Measurements from ENCODE around the gene DOCK6.

Gene DOCK6, protein sequence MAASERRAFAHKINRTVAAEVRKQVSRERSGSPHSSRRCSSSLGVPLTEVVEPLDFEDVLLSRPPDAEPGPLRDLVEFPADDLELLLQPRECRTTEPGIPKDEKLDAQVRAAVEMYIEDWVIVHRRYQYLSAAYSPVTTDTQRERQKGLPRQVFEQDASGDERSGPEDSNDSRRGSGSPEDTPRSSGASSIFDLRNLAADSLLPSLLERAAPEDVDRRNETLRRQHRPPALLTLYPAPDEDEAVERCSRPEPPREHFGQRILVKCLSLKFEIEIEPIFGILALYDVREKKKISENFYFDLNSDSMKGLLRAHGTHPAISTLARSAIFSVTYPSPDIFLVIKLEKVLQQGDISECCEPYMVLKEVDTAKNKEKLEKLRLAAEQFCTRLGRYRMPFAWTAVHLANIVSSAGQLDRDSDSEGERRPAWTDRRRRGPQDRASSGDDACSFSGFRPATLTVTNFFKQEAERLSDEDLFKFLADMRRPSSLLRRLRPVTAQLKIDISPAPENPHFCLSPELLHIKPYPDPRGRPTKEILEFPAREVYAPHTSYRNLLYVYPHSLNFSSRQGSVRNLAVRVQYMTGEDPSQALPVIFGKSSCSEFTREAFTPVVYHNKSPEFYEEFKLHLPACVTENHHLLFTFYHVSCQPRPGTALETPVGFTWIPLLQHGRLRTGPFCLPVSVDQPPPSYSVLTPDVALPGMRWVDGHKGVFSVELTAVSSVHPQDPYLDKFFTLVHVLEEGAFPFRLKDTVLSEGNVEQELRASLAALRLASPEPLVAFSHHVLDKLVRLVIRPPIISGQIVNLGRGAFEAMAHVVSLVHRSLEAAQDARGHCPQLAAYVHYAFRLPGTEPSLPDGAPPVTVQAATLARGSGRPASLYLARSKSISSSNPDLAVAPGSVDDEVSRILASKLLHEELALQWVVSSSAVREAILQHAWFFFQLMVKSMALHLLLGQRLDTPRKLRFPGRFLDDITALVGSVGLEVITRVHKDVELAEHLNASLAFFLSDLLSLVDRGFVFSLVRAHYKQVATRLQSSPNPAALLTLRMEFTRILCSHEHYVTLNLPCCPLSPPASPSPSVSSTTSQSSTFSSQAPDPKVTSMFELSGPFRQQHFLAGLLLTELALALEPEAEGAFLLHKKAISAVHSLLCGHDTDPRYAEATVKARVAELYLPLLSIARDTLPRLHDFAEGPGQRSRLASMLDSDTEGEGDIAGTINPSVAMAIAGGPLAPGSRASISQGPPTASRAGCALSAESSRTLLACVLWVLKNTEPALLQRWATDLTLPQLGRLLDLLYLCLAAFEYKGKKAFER (N-terminal part only)

DNA sequence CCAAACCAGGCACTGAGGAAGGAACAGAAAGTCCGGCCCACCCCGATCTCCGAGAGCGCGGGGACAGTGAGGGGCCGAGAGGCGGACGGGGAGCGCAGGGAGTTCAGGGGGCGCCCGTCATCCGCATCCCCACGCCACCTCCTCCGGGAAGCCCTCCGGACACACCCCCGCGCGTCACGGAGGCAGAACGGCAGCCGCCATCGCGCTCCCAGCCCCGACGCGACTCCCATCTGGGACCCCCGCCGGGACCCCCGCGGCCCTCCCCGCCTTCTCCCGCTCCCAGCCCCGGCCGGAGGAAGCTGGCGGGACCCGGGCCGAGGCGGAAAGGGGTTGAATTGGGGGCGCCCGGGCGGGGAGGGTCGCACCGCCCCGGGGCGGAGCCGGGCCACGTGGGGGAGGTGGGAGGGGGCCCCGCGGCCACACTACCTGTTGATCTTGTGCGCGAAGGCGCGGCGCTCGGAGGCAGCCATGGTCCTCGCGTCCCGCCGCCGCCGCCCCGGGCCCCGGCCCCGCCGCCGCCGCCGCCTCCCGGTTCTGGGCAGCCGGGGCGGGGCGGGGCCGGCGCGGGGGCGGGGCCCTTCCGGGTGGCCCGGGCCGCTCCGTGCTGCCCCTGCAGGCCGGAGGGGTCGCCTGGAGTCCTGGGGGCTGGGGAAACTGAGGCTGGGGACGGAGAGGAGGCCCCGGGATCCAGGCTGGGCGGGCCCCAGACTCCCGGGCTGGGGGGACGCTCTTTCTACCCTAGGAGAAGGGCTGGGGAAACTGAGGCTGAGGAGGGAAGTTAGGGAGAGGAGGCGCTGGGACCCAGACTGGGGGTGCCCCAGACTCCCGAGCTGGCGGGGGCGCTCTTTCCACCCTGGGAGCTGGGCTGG is at the start of gene DOCK6:
DOCK6 (minus strand) TSS at position 554 of the 869 bp plus-strand sequence; CDS start at position 470, 84 bp downstream.
- DNase-seq = peak; percentile 27

DNA sequence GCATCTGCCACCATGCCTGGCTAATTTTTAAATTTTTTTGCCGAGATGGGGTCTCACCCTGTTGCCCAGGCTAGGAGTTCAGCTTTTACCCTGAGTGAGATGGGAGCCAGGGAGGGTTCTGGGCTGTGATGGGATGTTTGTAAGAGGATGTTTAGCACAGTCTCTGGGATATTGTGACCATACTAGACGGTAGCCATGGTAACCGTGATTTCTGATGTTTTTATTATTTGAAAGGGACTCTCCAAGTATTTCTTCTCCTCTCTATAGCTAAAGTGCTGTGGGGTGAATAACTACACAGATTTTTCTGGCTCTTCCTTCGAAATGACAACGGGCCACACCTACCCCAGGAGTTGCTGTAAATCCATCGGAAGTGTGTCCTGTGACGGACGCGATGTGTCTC is 44.0 kb upstream of the DOCK6 start:
- no peak for DNase-seq

DNA sequence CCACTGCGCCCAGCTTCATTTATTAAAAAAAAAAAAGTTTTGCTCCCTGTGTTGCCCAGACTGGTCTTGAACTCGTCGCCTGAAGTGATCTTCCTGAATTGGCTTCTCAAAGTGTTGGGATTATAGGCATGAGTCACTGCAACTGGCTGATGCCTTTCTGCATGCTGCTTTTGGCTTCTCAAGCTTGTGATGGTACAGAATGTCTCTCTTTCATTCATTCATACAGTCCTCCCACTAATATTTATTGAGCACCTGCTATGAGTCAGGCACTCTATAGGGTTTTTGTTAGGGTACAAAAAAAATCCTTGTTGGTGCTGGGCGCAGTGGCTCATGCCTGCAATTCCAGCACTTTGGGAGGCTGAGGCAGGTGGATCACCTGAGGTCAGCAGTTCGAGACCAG is 42.6 kb upstream of the DOCK6 start:
- DNase-seq = no peak

DNA sequence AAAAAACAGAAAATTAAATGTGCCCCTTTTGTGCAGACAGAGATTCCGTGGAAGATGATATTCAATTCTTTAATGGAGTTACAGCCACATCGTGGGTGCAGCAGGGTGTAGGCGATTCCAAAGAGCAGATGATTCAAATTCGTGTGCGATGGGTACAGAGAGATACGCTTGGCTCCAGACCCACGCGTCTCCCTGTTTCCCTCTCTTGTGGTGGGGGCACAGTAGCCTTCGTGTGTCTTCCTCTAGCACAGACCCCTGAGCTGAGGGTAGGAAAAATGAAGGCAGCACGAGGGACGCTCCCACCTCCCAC is 38.4 kb upstream of the DOCK6 start:
- DNase-seq = no peak

DNA sequence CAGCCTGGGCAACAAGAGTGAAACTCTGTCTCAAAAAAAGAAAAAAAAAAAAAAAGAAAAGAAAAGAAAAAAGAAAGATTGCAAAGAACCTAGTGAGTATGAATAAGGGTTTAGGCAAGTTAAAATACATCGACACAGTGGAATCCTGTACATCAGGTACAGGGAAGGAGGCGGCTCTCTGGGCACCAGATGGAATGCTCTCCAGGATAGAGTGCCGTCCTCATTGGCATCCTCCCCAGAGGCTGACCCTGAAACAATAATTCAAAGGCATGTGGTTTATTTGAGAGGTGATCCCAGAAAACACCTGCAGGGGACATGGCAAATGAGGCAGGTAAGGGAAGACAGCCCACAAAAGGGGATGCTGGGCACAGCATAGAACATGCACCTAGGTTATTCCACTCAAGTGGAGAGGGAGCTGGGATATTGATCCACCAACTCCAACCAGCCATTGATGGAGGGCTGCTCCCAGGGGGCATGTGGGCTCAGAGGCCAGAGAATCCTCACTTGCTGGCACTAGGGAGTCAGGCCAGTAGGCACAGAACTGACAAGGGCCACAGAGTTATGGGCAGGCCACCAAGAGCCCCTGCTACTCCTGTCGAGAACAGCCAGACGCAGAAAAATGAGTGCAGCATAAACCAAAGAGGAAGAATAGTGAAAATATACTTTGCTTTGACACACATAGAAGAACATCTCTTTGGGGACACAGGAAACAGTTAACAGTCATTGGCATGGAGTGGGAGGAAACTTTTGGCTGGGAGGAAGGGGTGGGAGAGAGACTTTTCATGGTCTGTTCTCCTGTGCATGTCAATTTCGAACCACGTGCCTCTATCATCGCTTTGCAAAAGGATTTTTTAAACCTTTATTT is 37.9 kb upstream of the DOCK6 start:
- DNase-seq = no peak

DNA sequence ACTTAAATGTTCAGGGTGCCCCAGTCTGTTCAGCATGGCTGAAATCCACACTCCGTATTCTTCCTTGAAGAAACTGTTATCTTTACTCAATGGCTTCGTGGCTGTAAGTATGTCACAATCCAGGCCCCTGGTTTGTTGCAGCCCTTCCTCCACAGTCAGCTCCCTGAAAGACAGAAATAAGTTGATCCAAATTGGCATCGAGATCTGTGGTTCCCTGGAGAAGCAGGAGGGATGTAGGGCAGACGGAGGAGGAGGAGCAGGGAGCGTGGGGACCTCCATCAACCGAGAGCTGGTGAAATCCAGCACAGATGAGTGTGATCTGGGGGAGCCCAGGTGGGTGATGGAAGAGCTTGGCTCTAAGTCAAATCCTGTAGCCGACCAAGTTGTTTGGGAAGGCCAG is 33.9 kb upstream of the DOCK6 start:
- peak; percentile 61 for DNase-seq

DNA sequence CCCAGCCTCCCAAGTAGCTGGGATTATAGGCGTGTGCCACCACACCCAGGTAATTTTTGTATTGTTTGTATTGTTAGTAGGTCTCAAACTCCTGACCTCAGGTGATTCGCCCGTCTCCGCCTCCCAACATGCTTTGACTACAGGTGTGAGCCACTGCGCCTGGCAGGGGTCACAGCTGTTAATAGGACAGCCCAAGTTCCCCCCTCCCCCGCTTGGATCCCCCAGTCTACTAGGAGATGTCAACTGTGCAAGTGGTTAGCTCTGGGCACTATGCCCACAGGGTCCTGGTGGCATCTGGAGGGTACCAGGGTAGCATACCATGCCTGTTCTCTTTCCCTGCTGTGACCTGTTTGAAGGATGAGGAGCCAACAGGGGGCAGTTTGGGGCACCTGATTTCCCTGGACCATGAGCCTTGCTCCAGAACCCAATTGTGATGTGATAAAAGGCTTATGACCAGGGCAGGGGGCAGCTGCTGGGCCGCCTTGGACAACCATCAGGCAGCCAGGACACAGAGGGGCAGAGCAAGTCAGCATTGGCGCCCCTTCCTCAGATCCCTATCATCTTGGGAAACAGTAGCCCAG is 33.4 kb upstream of the DOCK6 start, which contains the start of gene TSPAN16:
TSPAN16 (plus strand) TSS at position 496 of the 581 bp plus-strand sequence. CDS start 138 bp downstream, outside the sequence.
- DNase-seq = peak; percentile 20

DNA sequence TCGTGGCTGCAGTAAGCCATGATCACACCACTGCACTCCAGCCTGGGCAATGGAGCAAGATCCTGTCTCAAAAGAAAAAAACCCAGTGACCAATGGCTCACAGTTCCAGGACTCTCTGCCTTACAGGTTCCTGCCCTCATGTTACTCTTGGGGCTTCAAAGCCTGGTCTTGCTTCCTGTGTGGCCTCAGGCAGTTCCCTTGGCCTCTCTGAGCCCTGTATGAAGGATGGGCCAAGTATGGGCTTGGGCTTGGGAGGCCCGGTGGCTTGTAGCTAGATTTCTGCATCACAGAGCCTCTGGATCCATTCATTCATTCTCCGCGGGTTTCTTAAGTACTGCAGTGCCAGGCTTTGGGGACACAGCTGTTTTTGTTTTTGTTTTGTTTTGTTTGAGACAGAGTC is 32.9 kb upstream of the DOCK6 start:
- no peak for DNase-seq

DNA sequence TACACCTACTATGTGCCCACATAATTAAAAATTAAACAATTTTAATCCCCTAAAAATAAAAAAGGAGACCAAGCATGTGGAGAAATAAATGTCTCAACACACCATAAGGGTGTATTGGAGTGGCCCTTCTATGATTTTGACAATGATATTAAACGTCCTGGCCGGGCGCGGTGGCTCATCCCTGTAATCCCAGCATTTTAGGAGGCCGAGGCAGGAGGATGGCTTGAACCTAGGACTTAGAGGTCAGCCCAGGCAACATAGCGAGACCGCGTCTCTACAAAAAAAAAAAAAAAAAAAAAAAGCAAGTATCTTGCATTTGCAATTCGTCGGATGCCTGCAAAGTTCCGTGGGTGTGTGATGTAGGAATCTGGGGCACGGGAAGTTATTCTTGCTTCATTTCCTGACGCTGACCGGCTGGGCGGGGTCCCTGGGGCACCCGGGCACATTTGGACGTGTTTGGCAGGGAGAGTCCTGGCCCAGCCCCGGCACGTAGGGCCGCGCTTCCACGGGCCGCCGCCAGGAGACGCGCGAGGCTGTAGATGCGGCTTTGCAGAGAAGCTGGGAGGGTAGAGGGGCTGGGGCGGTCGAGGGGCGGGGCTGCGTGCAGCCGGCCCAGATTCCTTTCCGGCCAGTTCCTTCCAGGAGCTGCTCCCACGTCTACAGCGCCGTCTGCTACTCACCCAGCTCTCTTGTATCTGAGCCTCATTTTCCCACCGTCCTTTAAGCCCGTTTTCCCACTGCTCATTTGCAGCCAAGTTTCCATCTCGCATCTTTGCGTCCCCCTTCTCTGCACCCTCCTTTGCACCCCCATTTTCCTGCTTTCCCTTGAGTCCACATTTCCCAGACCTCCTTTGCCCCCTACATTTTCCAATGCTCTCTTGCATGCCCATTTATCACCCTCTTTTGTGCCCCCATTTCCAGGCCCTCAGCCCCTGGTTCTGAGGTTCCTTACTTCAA is 31.4 kb upstream of the DOCK6 start:
- DNase-seq = peak; percentile 94

DNA sequence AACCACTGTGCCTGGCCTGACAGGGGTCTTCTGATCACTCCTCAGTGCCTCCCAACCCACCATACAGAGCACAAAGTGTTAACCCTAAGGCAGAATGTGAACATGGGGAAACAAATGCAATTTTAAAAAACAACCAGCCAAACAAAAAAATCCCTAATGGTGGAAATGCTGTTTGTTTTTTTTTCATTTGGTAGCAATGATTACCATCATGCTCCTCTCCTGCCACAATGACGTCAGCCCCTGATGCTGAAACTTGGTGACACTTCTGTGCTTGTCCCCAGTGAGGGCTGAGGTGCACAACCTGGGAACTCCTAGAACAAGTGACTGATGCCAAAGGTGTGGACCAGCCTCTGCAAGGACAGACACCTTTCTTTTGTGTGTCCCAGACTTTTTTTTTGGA is 29.7 kb upstream of the DOCK6 start:
- DNase-seq = no peak

DNA sequence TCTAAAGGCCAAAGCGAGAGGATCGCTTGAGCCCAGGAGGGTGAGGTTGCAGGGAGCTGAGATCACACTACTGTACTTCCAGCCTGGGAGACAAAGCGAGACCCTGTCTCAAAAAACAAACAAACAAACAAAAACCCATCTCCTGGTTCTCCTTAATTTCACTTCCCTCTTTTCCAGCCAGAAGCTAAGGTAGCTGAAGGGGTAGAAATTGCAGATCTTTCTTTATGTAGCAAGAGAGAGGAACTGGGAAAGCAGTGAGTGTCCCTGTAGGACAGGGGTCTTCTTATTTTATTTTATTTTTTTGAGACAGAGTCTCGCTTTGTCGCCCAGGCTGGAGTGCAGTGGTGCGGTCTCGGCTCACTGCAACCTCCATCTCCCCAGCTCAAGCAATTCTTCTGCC is 29.1 kb upstream of the DOCK6 start:
- DNase-seq = no peak

DNA sequence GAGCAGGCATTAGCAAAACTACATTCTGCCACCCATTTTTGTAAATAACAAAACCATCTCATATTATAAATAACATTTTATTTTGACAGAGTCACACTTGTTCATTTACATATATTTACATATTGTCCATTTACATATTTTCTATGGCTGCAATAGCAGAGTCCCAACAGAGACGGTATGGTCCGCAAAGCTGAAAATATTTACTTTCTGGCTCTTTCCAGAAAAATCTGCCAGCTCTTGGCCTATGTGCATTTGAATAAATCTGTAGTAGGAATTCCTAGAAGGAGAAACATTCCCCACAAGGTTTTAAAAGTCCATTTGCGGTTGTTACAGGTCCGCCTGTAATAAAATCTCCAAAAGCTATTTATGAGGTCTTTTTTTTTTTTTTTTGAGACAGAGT is 27.9 kb upstream of the DOCK6 start:
- no peak for DNase-seq

DNA sequence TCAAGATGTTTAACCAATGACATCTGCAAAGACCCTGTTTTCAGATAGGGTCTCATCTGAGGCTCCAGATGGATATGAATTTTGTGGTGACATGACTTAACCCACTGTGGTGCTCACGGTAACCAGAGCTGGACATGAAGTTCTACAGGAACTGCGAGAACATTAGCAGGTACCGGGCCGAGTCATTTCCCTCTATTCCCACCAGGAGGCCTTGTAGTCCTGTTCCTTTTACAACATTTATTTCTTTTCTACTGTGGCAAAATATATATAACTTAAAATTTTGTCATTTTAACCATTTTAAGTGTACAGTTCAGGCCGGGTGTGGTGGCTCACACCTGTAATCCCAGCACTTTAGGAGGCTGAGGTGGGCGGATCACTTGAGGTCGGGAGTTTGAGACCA is 26.0 kb upstream of the DOCK6 start:
- peak; percentile 59 for DNase-seq

DNA sequence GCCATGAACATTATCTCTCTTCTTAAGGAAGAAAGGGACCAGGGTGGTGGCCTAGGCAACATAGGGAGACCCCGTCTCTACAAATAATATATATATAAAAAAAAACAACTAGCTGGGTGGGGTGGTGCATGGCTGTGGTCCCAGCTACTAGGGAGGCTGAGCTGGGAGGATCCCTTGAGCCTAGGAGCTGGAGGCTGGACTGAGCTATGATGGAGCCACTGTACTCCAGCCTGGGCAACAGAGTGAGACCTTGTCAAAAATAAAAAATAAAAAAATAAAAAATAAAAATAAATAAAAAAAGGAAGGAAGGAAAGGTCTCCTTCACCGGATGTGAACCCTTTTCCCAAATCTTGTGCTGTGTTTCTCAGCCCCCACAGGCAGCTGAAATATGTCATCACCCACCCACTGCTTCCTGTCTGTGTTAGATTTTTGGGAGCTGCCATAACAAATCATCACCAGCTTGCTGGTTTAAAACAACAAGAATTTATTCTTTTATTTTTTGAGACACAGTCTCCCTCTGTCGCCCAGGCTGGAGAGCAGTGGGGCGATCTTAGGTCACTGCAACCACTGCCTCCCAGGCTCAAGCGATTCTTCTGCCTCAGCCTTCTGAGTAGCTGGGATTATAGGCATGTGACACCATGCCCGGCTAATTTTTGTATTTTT is 24.1 kb upstream of the DOCK6 start:
- DNase-seq = peak; percentile 30

DNA sequence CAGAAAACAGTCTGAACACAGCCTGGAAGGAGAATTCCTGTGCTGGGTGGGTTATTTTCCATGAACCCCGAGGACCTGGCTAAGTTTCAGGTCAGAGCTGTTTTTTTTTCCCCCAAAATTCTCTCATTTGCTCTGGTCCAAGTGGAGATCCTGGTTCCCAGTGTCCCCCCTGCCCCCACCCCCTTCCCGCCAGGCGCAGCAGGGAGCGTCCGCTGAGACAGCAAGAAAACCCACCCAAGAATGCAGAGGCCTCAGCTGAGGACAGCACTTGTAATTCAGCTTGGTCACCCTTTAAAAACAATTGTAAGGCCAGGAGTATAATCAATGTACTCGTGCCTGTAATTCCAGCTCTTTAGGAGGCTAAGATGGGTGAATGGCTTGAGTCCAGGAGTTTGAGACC is 22.2 kb upstream of the DOCK6 start:
- DNase-seq = no peak

DNA sequence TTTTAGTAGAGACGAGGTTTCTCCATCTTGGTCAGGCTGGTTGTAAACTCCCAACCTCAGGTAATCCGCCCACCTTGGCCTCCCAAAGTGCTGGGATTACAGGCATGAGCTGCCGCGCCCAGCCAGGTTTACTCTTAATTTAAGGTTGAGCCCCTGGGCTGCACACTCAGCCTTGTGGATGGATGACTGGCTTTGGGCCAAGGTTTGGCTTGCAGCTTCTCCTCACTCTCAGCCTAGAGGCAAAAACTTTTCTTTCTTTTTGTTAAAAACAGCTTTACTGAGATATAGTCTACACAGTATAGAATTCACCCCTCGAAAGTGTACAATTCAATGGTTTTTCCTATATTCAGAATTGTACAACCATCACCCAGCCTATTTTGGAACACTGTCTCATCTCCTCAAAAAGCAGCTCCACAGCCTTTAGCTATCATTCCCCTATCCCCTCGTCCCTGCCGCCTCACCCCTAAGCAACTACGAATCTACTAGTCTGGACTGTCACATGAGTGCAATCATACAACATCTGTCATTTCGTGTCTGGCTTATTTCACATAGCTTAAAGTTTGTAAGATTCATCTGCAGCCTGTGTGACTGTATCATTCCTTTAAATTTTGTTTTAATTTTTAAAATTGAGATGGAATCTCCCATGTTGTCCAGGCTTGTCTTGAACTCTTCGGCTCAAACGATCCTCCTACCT is 19.2 kb upstream of the DOCK6 start:
- DNase-seq = no peak

DNA sequence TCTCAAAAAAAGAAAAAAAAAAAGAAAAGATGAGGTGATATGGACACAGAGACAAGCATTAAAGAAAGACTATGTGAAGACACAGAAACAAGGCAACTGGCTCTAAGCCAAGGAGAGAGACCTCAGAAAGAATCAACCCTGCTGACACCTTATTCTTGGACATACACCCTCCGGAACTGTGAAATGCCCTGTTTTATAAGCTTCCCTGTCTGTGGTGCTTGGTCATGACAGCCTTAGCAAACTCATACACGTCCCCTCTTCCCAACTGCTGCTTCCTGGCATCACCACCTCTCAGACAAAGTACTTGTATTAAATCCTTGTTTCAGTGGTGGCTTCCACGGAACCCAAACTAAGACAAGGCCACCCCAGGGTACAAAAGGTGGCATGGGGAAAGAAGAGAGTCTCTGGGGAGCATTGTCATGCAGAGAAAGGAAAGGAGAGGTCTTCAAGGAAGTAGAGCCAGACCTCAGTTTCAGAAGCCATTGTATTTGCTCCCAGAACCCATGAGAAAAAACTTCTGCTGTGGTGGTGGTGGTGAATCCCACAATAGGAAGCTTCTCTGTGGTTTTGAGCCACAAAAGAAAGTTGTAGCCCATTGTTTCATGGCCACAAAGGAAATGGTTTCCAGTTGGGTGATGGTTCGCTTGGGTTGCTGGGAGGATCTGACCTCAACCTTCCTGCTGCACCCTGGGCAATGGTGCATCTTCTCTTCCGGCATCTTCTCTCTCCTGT is 17.3 kb upstream of the DOCK6 start:
- peak; percentile 89 for DNase-seq

DNA sequence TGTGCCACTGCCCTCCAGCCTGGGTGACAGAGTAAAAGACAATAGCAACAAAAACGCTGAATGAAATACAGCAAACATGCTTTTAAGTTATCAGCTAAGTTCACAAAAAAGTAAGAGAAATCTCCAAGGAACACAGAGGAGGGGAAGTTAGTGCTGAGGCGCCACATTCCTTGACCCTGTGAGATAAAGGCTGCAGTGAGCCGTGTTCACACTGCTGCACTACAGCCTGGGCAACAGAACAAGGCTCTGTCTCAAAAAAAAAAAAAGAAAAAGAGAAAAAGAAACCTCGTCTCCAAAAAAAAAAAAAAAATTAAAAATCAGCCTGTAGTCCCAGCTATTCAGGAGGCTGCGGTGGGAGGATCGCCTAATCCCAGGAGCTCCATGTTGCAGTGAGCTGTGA is 16.3 kb upstream of the DOCK6 start:
- DNase-seq = peak; percentile 44

All from hematopoietic multipotent progenitor cell treated with erythropoietin and hydrocortisone succinate and interleukin-3 and kit ligand, for 4 days (in vitro differentiated cells).